Skeletal muscle tissue (tissue), 4 donors: ENCODE data around the gene NEK1. TPM values are rescaled to one million over a fixed set of nuclear protein-coding genes. Genes with fewer than 3 reads are reported as not detected.
"Not testable (repeated sequence)": the region's sequence is repeated elsewhere in the genome, so short reads cannot be mapped to it uniquely, and the experiment has no call there.

Experiments
- H3K27ac ChIP-seq: one replicate; pipeline ENCODE4 v1.7.0; 2013; ENCODE audit warnings: mild to moderate bottlenecking, low read depth, low read length, inconsistent platforms
- H3K27me3 ChIP-seq, 3 donors: one replicate each; pipeline ENCODE4 v1.7.0; 2013; ENCODE audit warnings: low read length in 3 of 3; ENCODE audit not compliant: control insufficient read depth in 3 of 3, insufficient read depth in 3 of 3
- H3K36me3 ChIP-seq, 3 donors: one replicate each; pipeline ENCODE4 v1.7.0; 2013; ENCODE audit warnings: low read length in 3 of 3; ENCODE audit not compliant: control insufficient read depth in 3 of 3, insufficient read depth in 3 of 3
- H3K4me1 ChIP-seq, 3 donors: one replicate each; pipeline ENCODE4 v1.7.0; 2013; ENCODE audit warnings: low read length in 3 of 3, mild to moderate bottlenecking in 3 of 3; ENCODE audit not compliant: control insufficient read depth in 3 of 3, insufficient read depth in 3 of 3
- H3K4me3 ChIP-seq, 3 donors: one replicate each; pipeline ENCODE4 v1.7.0; 2013; ENCODE audit warnings: low read length in 3 of 3
- H3K9ac ChIP-seq, 3 donors: one replicate each; pipeline ENCODE4 v1.7.0; 2013; ENCODE audit warnings: low read length in 3 of 3, mild to moderate bottlenecking in 3 of 3, moderate library complexity in 2 of 3, low read depth in 1 of 3
- H3K9me3 ChIP-seq, 3 donors: one replicate each; pipeline ENCODE4 v1.7.0; 2013; ENCODE audit warnings: low read length in 3 of 3; ENCODE audit not compliant: control insufficient read depth in 3 of 3
- total RNA-seq: library from RNA; depleted of rRNA; stranded (reverse); fragments of >200 nt; gene quantifications from one replicate; pipeline ENCODE4 v1.2.3, GENCODE V29; 2014
- donor health status: Osteomylitis.

Gene NEK1
- total RNA-seq, 1 donor from 2014 or later, result 16.7 TPM

- H3K9me3 ChIP-seq, H3K4me1 ChIP-seq, H3K9ac ChIP-seq, H3K4me3 ChIP-seq, H3K27me3 ChIP-seq, H3K27ac ChIP-seq, H3K36me3 ChIP-seq: not testable (repeated sequence)
These were observed 43.2 kb downstream of the NEK1 start for GRCh38 chr4:169569188-169569587.

GRCh38 chr4:169567916-169568315 lies 44.5 kb downstream of the NEK1 start:
- no peaks in the 10 kb centered on the region for H3K9me3 ChIP-seq
- H3K36me3 ChIP-seq, result peaks cover 0 to 3% (median 0%) of the 10 kb centered on the region in 3 donors
- H3K27ac ChIP-seq, result no peak overlapping the region

GRCh38 chr4:169566021-169566818 lies 46.2 kb downstream of the NEK1 start:
- Histone ChIP-seq H3K36me3 (no peaks in the 10 kb centered on the region), H3K9ac (no peak overlapping the region), H3K4me1 (no peaks in the 10 kb centered on the region), H3K27ac (no peak overlapping the region), H3K4me3 (no peak overlapping the region), H3K27me3 (no peaks in the 10 kb centered on the region), H3K9me3 (no peaks in the 10 kb centered on the region)

More at GRCh38 chr4:169567916-169568315, 44.5 kb downstream of the NEK1 start:
- Histone ChIP-seq H3K4me1 (no peaks in the 10 kb centered on the region), H3K4me3 (no peak overlapping the region), H3K9ac (no peak overlapping the region), H3K27me3 (no peaks in the 10 kb centered on the region)

GRCh38 chr4:169565606-169566005 lies 46.8 kb downstream of the NEK1 start:
- no peaks in the 10 kb centered on the region for H3K27me3 ChIP-seq
- no peaks in the 10 kb centered on the region for H3K4me1 ChIP-seq
- H3K4me3 ChIP-seq, result no peak overlapping the region
- no peak overlapping the region for H3K27ac ChIP-seq
- no peak overlapping the region for H3K9ac ChIP-seq
- peaks cover 0 to 2% (median 0%) of the 10 kb centered on the region in 3 donors for H3K36me3 ChIP-seq
- no peaks in the 10 kb centered on the region for H3K9me3 ChIP-seq

- Histone ChIP-seq H3K36me3 (peaks cover 2 to 31% (median 8%) of the 10 kb centered on the region in 3 donors), H3K4me1 (no peaks in the 10 kb centered on the region), H3K4me3 (no peak overlapping the region), H3K27me3 (no peaks in the 10 kb centered on the region), H3K9me3 (no peaks in the 10 kb centered on the region), H3K9ac (no peak overlapping the region), H3K27ac (no peak overlapping the region)
These were observed 55.2 kb downstream of the NEK1 start for GRCh38 chr4:169557061-169557636.

- not testable (repeated sequence) for H3K27ac ChIP-seq, H3K4me1 ChIP-seq, H3K27me3 ChIP-seq, H3K36me3 ChIP-seq, H3K4me3 ChIP-seq, H3K9me3 ChIP-seq, H3K9ac ChIP-seq
These were observed 65.8 kb downstream of the NEK1 start for GRCh38 chr4:169546548-169546947.

GRCh38 chr4:169540774-169541173 lies 71.6 kb downstream of the NEK1 start:
- H3K9me3 ChIP-seq, result no peaks in the 10 kb centered on the region
- peaks cover 0 to 9% (median 0%) of the 10 kb centered on the region in 3 donors for H3K36me3 ChIP-seq

GRCh38 chr4:169530048-169530447 lies 82.3 kb downstream of the NEK1 start:
- Histone ChIP-seq H3K9ac (no peak overlapping the region), H3K27me3 (no peaks in the 10 kb centered on the region), H3K27ac (no peak overlapping the region), H3K9me3 (no peaks in the 10 kb centered on the region), H3K4me3 (no peak overlapping the region), H3K4me1 (no peaks in the 10 kb centered on the region), H3K36me3 (peaks cover 5 to 34% (median 15%) of the 10 kb centered on the region in 3 donors)

More at GRCh38 chr4:169540774-169541173, 71.6 kb downstream of the NEK1 start:
- no peaks in the 10 kb centered on the region for H3K27me3 ChIP-seq
- H3K4me3 ChIP-seq, result no peak overlapping the region
- H3K9ac ChIP-seq, result no peak overlapping the region
- no peaks in the 10 kb centered on the region for H3K4me1 ChIP-seq
- no peak overlapping the region for H3K27ac ChIP-seq

GRCh38 chr4:169523796-169524195 lies 88.6 kb downstream of the NEK1 start:
- Histone ChIP-seq H3K9ac (no peak overlapping the region), H3K4me1 (no peaks in the 10 kb centered on the region), H3K36me3 (peaks cover 0 to 13% (median 2%) of the 10 kb centered on the region in 3 donors), H3K9me3 (no peaks in the 10 kb centered on the region), H3K27ac (no peak overlapping the region), H3K4me3 (no peak overlapping the region), H3K27me3 (no peaks in the 10 kb centered on the region)

- Histone ChIP-seq H3K27ac (no peak overlapping the region), H3K9ac (no peak overlapping the region), H3K36me3 (peaks cover 0 to 6% (median 0%) of the 10 kb centered on the region in 3 donors), H3K4me3 (no peak overlapping the region), H3K9me3 (no peaks in the 10 kb centered on the region), H3K27me3 (no peaks in the 10 kb centered on the region), H3K4me1 (no peaks in the 10 kb centered on the region)
These were observed 101.8 kb downstream of the NEK1 start for GRCh38 chr4:169510617-169511016.
